NCI-H345 treated with DMSO at 0.1 percent for 48 hours (cell line): ENCODE data around the gene ANKRD61.
"Not testable (repeated sequence)": the region's sequence is repeated elsewhere in the genome, so short reads cannot be mapped to it uniquely, and the experiment has no call there.

Experiments
- DNase-seq: peaks from one replicate; lab custom pipeline; 2025; ENCODE audit not compliant: unreplicated experiment; lab: John Stamatoyannopoulos, UW

ANKRD61 gene

GRCh38 chr7:6031567-6031966 is 391 bp downstream of the ANKRD61 start:
- DNase-seq = no peak

GRCh38 chr7:6032167-6032566 is 991 bp downstream of the ANKRD61 start:
- no peak for DNase-seq

- DNase-seq = no peak
Measured at GRCh38 chr7:6032641-6033040, 1.5 kb downstream of the ANKRD61 start.

- DNase-seq = no peak
Measured at GRCh38 chr7:6035165-6035564, 4.0 kb downstream of the ANKRD61 start.

GRCh38 chr7:6035686-6036085 is 4.5 kb downstream of the ANKRD61 start:
- no peak for DNase-seq

GRCh38 chr7:6049780-6050179 is 18.6 kb downstream of the ANKRD61 start:
- DNase-seq = no peak

GRCh38 chr7:6051185-6051584 is 20.0 kb downstream of the ANKRD61 start:
- not testable (repeated sequence) for DNase-seq

GRCh38 chr7:6056616-6057015 is 25.4 kb downstream of the ANKRD61 start:
- no peak for DNase-seq

- DNase-seq = no peak
Measured at GRCh38 chr7:6057316-6058129, 26.3 kb downstream of the ANKRD61 start.

GRCh38 chr7:6059941-6060340 is 28.8 kb downstream of the ANKRD61 start:
- not testable (repeated sequence) for DNase-seq

GRCh38 chr7:6071406-6071805 is 40.2 kb downstream of the ANKRD61 start:
- DNase-seq = no peak

- no peak for DNase-seq
Measured at GRCh38 chr7:6074612-6075380, 43.6 kb downstream of the ANKRD61 start.

GRCh38 chr7:6078548-6078947 is 47.4 kb downstream of the ANKRD61 start:
- DNase-seq = no peak

GRCh38 chr7:6083047-6083446 is 51.9 kb downstream of the ANKRD61 start:
- not testable (repeated sequence) for DNase-seq
